WTC11 (cell line): ENCODE results near the gene KIRREL3. TPM values are rescaled to one million over a fixed set of nuclear protein-coding genes. Genes with fewer than 3 reads are reported as not detected.

Source experiments
- ATAC-seq: fragments of 200-7000 bp; cut with Tn5 transposase; 2 replicates; pipeline ENCODE4 v1.10.0; 2021; ENCODE audit warnings: mild to moderate bottlenecking, moderate library complexity
- CTCF ChIA-PET: fragments of 300-600 bp; sonication (Branson Sonifier 250); formaldehyde crosslinking; loops from one replicate; lab custom pipeline; 2021; ENCODE audit warnings: antibody characterized with exemption; lab: Charles Lee
- POLR2A ChIA-PET: fragments of 350-600 bp; sonication (Branson Sonifier 250); formaldehyde crosslinking; loops from one replicate; lab custom pipeline; 2021; ENCODE audit warnings: antibody characterized with exemption; lab: Charles Lee
- DNase-seq: peaks from one replicate; pipeline ENCODE4 v3.0.0; 2021; ENCODE audit warnings: low spot score
- H3K27ac Mint-ChIP-seq: 2 replicates; pipeline ENCODE4 v1.8.0; 2021; ENCODE audit warnings: mixed read lengths
- H3K27me3 Mint-ChIP-seq: 2 replicates; pipeline ENCODE4 v1.8.0; 2021; ENCODE audit warnings: low read depth, mild to moderate bottlenecking, moderate library complexity, mixed read lengths
- H3K36me3 Mint-ChIP-seq: 2 replicates; pipeline ENCODE4 v1.8.0; 2021; ENCODE audit warnings: mixed read lengths
- H3K4me1 Mint-ChIP-seq: 2 replicates; pipeline ENCODE4 v1.8.0; 2022; ENCODE audit warnings: mixed read lengths
- H3K4me3 Mint-ChIP-seq: 2 replicates; pipeline ENCODE4 v1.8.0; 2021; ENCODE audit warnings: mild to moderate bottlenecking, moderate library complexity, mixed read lengths
- H3K9me3 Mint-ChIP-seq: 2 replicates; pipeline ENCODE4 v1.8.0; 2021; ENCODE audit warnings: mixed read lengths
- ATF3 ChIP-seq: sonication (generic); formaldehyde crosslinking; conservative IDR thresholded peaks from 2 replicates; pipeline ENCODE4 v1.8.1; 2022; ENCODE audit warnings: mild to moderate bottlenecking, missing genetic modification reagents
- CTCF ChIP-seq: fragments of 200-600 bp; IDR thresholded peaks from 2 replicates; pipeline ENCODE4 v1.8.0; 2022; ENCODE audit warnings: antibody characterized with exemption
- NR1H2 ChIP-seq: sonication (generic); formaldehyde crosslinking; IDR thresholded peaks from 2 replicates; pipeline ENCODE4 v1.9.0; 2021; ENCODE audit warnings: mild to moderate bottlenecking, moderate library complexity, missing genetic modification reagents
- OVOL2 ChIP-seq: fragments of 250-450 bp; sonication (Bioruptor Pico); IDR thresholded peaks from 2 replicates; pipeline ENCODE4 v1.9.0; 2021; ENCODE audit warnings: mild to moderate bottlenecking, borderline replicate concordance
- PRDM15 ChIP-seq: sonication (generic); formaldehyde crosslinking; IDR thresholded peaks from 2 replicates; pipeline ENCODE4 v1.8.0; 2022; ENCODE audit warnings: missing genetic modification reagents
- PRRX2 ChIP-seq: fragments of 250-450 bp; sonication (Bioruptor Pico); IDR thresholded peaks from 2 replicates; pipeline ENCODE4 v1.8.0; 2021; ENCODE audit warnings: mild to moderate bottlenecking
- TEAD4 ChIP-seq: sonication (generic); formaldehyde crosslinking; IDR thresholded peaks from 2 replicates; pipeline ENCODE4 v1.8.0; 2022; ENCODE audit warnings: mild to moderate bottlenecking, missing genetic modification reagents
- USF1 ChIP-seq: sonication (generic); formaldehyde crosslinking; IDR thresholded peaks from 2 replicates; pipeline ENCODE4 v1.8.0; 2022; ENCODE audit warnings: mild to moderate bottlenecking, missing genetic modification reagents
- ZBTB21 ChIP-seq: sonication (generic); formaldehyde crosslinking; IDR thresholded peaks from 2 replicates; pipeline ENCODE4 v1.8.1; 2023; ENCODE audit warnings: mild to moderate bottlenecking, missing genetic modification reagents, borderline replicate concordance
- ZBTB43 ChIP-seq: sonication (generic); formaldehyde crosslinking; IDR thresholded peaks from 2 replicates; pipeline ENCODE4 v1.8.1; 2023; ENCODE audit warnings: mild to moderate bottlenecking, missing genetic modification reagents
- ZMAT4 ChIP-seq: fragments of 250-450 bp; sonication (Bioruptor Pico); IDR thresholded peaks from 2 replicates; pipeline ENCODE4 v1.9.0; 2021; ENCODE audit warnings: mild to moderate bottlenecking
- ZNF263 ChIP-seq: sonication (generic); formaldehyde crosslinking; IDR thresholded peaks from 2 replicates; pipeline ENCODE4 v1.8.1; 2022; ENCODE audit warnings: low read depth, mild to moderate bottlenecking, moderate library complexity, missing genetic modification reagents
- ZNF532 ChIP-seq: fragments of 250-450 bp; sonication (Bioruptor Pico); IDR thresholded peaks from 2 replicates; pipeline ENCODE4 v1.9.0; 2021; ENCODE audit warnings: mild to moderate bottlenecking, borderline replicate concordance
- total RNA-seq: library from RNA; stranded (reverse); gene quantifications from 3 replicates; pipeline ENCODE4 v1.2.3, GENCODE V29; 2021

Gene KIRREL3
- total RNA-seq, 1 experiment from 2014 or later = 0.59 TPM

GRCh38 chr11:126764231-126764630, 236.3 kb downstream of the KIRREL3 start (continued):
- TF ChIP-seq ZNF532 (CRISPR knock-in tag) = no peak
- no peak for TF ChIP-seq CTCF
- TF ChIP-seq ZBTB21 (CRISPR knock-in tag) = no peak

- DNase-seq (no peak), ATAC-seq (no peak)
- TF ChIP-seq USF1 (CRISPR knock-in tag) (no peak), OVOL2 (no peak), PRRX2 (CRISPR knock-in tag) (no peak), NR1H2 (CRISPR knock-in tag) (no peak), ZNF263 (CRISPR knock-in tag) (no peak), PRDM15 (CRISPR knock-in tag) (no peak), ATF3 (no peak), ZMAT4 (CRISPR knock-in tag) (no peak), ZBTB43 (CRISPR knock-in tag) (no peak), TEAD4 (no peak)
- no peaks in the 10 kb centered on the region for H3K27me3 Mint-ChIP-seq
- ChIA-PET CTCF (no interaction called here), POLR2A (no interaction called here)
- no peak overlapping the region for H3K27ac Mint-ChIP-seq
- H3K9me3 Mint-ChIP-seq = peaks cover 5% of the 10 kb centered on the region; the same call in 1 of the 2 replicates
- H3K4me1 Mint-ChIP-seq = peaks cover 16% of the 10 kb centered on the region
- no peak overlapping the region for H3K4me3 Mint-ChIP-seq
- no peaks in the 10 kb centered on the region for H3K36me3 Mint-ChIP-seq
Measured at GRCh38 chr11:126756855-126757254, 243.7 kb downstream of the KIRREL3 start.
